SK-N-MC (cell line): ENCODE measurements around the gene EVL.

Experiments
- EZH2 ChIP-seq: fragments of 200-600 bp; sonication (generic); IDR thresholded peaks from one replicate; pipeline ENCODE4 v1.6.1; 2017; ENCODE audit warnings: antibody characterized with exemption
- POLR2AphosphoS5 ChIP-seq: IDR thresholded peaks from 2 replicates; pipeline ENCODE4 v1.6.1; 2012; ENCODE audit warnings: mild to moderate bottlenecking, low read depth, low read length, borderline replicate concordance

GRCh38 chr14:100165376-100165775 is 100.2 kb downstream of the EVL start:
- TF ChIP-seq EZH2 (no peak), POLR2AphosphoS5 (no peak)
